ENCODE measurements around the gene KCNK17.

KCNK17 gene

DNA sequence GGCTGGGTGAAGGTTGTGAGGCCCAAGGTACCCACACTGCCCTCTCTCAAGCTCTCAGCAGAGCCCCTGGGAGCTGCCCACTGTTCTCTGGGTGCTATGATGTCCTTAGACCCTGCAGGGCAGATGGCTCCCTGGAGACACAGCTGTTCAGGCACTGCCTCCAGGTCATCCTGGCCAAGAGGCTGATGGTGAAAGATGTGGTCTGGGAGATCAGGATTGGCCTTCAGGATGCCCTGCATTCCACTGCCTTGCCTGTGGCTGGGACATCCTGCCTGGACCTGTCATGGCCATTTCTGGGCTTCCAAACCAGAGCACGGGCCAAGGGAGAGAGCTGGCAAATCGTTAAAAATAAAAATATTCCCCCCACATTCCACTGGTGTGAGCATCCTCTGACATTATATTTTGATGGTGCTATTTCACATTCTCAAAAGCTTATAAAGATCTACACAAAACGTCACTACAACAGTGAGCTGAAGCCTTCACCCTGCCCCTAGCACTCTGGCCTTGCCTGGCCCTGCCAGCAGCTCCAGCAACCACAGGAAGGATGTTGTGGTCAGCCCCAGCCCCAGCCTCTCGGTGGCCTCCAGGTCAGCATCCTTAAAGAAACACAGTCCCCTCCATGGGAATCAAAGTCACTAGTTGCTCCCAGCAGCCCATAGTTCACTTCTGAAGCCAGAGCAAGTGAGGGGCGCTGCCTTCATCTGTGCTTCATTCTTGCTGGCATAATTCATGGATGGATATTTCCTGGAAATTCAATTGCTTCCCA is 21.7 kb upstream of the KCNK17 start:
- no peak for DNase-seq (ENCODE audit: low read depth)

DNA sequence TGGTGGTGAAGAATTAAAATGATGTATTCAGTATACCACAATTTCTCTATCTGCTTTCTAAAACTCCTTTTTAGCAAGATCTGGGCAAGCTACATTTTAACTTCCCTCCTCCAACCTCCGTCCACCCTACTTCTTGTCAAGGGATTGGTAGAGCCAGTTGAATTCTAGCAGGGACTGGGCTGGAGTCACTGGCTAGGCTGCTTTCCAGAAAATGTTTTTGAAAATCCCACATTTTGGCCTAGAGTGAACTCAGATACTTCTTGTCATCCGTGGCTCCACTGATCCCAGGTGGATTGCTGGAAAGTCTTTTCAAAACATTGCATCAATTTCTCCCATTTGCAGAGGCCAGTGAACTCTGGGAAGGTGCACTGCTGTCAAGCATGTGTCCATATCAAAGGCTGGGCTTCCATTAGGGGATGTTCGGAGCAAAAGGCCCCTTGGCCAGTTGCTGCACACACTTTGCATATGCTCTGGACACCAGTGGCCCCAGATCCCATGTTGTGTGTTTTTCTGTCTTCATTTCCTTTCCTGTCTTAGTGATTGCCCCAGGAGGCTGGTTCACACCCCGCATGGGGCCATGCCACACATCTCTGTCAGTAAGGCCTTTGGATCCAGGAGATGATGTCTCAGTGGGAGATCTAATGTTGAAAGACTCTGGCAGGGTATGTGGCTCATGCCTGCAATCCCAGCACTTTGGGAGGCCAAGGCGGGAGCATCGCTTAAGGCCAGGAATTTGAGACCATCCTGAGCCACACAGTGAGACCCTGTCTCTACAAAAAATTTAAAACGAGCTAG is 19.6 kb upstream of the KCNK17 start:
- no peak for DNase-seq (ENCODE audit: low read depth)

DNA sequence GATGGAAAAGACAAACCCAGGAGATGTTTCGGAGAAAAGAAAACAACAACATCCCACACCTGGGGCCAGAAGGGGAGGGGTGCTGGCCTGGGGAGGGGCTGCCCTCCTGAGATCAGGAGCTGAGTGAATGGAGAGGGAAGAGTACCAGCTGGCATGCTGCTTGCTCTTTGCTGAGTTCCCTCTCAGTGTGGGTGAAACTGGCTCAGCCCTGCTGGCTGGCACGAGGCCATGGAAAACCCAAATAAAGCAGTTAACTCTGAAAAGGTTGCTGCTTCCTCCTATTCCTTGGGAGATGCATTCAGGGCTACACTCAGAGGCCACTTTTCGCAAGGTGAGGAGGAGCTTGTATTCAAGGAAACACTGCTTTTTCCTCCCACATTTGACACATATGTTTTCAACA is 16.3 kb upstream of the KCNK17 start:
- DNase-seq (ENCODE audit: low read depth): no peak

DNA sequence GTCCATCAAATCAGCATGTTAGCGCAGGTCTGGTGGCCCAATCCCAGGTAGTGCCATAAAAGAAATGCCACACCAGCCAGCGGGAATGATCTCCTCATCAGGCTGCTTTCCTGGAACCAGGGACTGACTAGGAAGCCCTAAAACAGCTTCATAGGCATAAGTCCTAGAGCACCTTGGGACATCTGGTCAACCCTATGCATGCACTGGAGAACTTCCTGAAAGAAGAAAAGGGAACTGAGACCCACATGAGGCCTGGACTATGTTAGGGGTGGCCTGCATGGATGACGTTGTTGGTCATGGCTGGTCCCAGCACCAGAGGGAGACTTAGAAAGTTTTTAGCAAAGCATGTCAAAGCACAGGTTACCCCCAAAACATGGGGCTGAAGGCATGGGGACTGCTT is 15.8 kb upstream of the KCNK17 start:
- no peak for DNase-seq (ENCODE audit: low read depth)

DNA sequence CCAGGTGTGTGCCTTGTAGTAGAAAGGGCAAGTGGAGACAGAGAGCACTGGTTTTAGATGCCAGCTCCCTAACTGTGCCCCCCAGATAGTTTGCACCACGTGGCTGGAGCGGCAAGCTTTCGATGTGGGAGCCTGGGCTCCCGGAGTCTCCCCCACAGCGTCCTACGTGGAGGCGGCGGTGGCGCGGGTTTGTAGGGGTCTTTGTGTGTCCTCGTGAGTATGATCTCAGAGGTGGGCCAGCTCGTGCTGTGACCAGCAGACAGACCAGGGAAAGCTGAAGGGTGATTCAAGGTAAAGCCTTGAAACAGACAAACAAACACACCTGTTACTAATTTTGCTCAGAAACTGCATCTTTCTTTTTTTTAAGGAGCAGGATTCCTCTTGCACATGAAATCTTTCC is 13.8 kb upstream of the KCNK17 start:
- no peak for DNase-seq (ENCODE audit: low read depth)

DNA sequence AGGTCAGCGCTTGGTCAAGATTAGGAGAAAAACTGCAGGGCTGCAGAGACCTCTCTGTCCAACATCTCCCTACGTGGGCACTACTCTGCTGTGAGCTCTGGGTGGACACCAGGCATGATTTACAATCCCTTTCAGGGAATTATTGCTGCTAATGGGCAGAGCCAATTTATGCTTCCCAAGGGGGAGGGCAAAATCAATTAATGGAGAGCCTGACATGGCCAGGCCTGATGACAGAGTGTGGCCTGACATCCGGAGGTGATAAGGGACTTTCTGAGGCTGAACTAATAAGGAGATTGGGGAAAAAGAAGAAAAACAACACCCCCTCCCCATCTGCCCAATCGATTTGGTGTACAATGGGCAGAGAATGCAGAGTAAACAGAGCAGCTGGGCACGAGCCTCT is 13.3 kb upstream of the KCNK17 start:
- no peak for DNase-seq (ENCODE audit: low read depth)

DNA sequence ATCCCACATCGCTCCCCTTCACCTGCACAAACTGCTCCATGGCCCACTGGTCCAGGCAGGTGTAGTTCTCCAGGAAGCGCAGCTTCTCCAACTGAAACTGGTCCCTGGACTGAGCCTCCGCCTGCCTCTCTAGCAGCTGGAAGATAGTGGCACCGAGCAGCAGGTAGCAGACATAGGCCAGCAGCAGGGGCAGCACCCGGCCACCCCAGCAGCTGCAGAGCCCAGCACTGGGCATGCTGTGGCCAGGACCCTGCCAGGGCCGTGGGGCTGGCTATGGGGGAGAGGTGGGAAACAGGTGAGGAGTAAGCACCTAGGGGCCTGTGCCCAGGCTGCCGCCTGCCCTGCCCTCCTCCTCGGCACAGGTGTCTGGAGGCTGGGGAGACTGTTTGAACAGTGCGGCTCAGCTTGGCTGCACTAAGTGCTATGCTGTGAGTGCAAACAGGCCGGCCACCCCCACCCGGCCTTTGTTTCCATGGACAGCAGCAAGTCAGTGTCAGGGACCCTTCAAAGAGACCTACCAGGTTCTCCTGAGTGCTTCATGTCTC is 8.2 kb upstream of the KCNK17 start, which contains the start of gene KCNK16:
TSS of gene KCNK16 (minus strand) at position 397 of the 545 bp plus-strand sequence. CDS start at position 235, 162 bp downstream.
- DNase-seq (ENCODE audit: low read depth): no peak

DNA sequence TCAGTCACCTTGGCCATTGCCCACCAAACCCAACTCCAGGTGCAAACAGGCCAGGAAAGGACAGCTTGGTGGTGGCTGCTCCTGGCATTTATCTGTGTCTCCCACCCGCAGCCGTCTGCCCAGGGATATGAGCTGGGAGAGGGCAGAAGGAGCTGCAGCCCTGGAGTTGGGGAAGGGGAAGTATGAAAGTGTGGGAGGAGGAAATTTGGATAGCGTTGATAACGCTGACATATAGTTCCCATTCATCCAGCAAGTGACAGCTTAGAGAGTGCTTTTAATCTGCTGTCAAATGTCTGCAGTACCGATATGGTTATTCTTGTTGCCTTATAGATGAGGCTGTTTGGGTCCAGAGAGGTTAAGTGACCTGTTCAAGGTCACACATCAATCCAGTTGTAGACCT is 7.5 kb upstream of the KCNK17 start:
- DNase-seq (ENCODE audit: low read depth): no peak

DNA sequence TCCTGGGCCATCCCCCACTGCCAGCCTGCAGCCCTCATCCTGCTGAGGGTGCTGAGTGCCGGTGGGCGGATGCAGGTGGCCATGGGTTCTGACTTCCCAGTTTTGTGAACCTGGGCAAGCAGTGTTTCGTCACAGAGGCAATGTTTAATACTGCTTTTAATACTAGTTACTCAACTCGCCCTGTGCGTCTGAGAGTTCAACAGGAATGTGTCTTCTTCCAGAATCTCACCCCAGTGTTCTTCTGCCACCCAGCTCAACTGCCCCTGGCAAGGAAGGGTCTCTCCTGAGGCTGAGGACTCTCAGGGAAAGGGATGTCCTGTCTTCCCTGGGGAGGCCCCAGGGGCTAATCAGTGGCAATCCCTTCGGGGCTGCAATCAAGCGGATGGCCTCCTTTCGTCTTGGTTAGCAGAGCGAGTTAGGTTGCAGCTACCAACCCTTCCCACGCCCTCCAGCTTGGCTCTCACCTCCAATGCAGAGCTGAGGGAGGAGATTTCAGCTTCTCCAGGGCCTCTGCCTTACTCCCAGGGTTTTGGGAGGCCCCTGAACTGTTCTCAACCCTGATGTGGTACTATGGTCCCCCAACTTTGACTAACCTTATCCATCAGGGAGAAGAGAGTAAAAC is 6.3 kb upstream of the KCNK17 start:
- no peak for DNase-seq (ENCODE audit: low read depth)

DNA sequence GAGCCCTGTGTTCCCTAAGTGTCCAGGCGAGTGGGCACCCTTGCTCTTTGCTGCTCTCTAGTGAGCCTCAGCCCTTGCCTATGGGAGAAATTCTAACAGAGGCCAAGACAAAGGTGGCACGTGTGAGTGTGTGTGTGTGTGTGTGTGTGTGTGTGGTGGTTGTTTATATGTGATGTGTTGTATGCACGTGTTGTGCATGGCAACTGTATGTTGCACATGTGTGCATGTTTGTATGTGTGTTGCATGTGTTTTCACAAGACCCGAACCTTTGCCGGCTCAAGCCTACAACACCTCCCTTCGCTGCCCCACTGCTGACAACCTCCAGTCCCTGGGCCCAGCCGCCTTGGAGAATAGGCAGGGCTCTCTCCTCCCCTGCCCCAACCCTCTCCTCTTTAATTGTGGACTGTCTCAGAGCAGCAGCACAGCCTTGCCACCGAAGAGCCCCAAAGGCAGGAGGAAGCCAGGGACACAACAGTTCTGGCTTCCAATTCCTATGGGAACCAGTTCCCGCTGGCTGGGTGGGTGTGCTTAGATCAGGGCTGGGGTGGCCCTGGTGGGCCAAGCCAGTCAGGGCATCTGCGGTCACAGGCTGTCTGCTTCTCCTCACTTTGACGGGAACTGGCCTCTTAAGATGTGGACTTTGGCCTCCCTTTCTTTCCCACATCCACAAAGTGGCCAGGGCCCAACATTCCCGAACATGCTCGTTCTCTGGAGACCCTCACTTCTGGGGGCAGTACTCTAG is 5.6 kb upstream of the KCNK17 start:
- no peak for DNase-seq (ENCODE audit: low read depth)

DNA sequence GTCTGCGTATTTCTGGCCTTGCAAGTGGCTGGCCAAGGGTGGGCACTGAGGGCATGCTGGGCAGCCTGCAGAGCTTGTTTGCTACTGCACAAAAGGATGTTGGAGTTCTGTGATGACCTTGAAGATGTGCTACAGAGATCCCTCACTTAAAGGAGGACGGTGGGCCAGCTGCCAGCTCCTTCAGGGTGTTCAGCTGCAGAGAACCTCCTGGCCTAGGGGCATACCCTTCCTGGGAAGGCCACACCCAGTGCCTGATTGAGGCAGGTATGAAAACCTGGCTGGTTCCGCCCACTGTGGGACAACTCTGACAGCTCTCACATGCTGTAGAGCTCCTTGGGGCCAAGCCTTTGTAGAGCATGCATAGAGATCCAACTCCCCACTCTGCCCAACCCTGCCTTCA is 3.0 kb upstream of the KCNK17 start:
- no peak for DNase-seq (ENCODE audit: low read depth)

DNA sequence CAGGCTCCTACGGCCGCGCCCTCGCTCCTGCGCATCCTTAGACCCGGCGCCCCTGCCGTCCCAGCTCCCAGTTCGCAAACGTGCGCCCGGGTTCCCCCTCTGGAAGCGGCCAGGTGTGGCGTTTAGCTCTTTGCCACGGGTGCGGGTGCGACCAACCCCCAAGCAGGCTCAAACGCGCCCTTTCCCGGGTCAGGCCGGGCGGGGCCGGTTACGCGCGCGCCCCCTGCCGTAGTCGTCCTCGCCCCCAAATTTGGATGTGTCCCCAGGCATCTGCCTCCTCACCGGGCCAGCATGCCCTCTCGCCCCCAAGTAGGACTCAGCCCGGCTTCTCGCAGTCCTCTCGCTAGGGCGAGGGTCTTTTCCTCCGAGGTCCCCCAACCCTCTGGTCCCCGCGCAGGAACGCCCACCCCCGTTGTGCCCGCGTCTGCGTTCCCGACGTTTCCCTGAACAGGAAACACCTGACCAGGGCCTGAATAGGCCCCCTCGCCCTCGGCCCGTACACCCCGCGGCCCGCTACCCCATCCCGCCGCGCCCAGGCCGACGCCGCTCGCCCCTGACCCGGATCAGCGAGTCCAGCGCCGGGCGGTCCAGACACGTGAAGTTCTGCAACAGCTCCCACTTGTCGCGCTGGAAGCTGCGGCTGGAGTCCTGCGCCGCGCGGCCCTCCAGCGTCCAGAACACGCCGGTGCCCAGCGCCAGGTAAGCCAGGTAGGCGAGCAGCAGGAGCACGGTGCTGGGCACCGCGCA is 520 bp downstream of the KCNK17 start:
- DNase-seq (ENCODE audit: low read depth): no peak

DNA sequence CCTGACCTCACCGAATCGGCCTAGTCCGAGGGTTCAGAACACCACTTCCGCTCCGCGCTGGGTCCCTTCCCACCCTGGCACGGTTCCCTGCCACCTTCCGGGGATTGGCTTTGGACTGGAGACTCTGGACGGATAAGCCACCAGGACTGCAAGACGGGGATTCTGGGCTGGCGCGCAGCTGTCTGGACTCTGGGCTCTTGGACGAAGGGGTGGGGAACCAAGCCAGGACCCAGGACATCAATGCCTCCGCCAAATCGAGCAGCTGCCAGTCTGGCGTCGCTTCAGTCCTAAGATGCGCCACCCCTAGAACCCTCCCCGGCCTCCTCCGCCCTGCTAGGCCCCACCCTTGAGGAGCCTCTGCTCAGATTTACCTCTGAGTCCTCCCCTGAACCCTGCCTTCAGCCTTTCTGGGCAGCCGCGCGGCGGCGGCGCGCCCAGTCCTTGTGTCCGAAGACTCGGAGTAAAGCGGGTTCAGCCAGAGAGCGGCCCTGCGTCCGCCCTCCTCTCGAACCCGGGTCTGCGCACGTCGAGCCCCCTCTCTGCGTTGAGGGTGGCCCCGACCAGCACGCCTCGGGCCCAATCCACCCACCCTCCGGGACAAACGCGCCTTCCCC is 1.2 kb downstream of the KCNK17 start:
- DNase-seq (ENCODE audit: low read depth): no peak

DNA sequence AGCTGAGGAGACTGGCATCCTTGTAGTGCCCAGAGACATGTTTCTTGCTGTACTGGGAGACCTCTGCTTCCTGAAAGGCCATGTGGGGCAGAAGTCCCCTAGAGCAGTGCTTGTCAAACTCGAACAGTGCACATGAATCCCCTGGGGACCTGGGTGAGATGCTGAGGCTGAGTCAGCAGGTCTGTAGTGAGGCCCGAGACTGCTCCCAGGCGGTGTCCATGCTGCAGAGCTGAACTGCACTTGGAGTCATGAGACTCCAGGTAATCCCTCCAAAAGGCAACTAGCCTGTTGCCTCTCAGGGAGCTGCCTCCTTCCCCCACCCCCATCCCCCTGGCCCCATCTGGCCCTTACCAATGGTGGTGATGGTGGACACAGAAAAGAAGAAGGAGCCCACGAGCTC is 3.7 kb downstream of the KCNK17 start:
- DNase-seq (ENCODE audit: low read depth): no peak

DNA sequence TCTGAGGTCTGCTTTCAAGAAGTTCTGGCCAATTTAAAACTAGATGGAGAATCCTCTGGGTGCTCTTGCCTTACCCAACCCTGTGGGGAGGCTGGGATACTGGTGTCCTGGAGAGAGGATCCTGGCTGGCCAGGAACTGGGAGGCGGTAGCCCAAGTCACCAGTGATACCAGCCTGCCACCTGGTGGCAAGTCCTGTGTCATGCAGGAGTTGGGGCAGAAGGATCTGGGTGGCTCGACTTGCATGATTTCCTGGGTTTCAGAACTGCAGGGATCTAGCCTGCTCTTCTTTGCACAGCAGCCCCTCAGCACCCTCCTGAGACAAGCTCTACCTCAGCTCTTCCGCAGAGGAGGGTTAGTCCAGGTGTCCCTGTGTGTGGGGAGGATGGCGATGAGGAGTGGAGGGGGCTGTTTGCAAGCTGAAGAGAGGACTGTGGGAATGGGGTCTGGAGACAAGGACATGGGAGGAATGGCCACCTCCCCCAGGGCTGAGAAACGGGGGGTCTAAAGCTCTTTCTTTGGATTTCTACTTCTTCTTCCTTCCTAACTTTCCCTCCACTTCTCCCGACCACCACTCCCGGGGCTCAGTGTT is 4.2 kb downstream of the KCNK17 start:
- peak; percentile 17 for DNase-seq (ENCODE audit: low read depth)

DNA sequence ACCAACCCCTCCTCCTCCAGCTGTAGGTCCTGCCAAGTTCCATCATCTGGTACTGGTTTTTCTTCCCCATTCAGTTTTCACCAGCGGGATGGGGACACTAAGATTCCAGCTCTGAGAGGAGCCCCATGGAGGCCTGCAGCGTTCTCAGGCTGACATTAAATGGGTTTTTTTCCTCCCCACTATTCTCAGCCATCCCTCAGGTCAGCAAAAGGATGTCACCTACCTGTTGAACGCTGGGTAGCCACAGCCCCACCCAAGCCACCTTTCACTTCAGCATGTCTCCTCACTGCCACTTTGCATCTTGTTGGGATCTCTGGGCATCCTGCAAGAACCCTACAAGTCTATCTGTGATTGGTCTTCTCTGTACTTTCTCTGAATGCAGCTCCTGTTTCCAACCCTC is 6.8 kb downstream of the KCNK17 start:
- no peak for DNase-seq (ENCODE audit: low read depth)

DNA sequence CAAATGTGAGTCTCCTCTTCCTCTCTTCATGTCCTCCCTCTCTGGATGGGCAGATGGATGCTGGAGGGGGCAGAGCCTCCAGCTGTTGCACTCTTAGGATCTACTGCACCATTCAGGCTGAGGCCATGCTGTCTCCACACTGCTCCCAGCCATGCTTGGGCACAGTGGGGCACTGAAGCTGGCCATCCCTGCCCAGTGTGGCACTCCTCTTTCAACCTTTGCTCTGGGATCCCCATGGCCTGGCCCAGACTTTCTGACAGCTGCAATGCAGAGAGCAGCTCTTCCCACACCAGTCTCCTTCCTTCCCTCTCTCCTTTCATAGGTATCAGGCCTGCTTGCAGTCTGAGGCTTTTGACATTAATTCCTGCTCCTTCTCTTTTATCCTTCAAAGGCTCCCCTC is 9.3 kb downstream of the KCNK17 start:
- DNase-seq (ENCODE audit: low read depth): no peak

DNA sequence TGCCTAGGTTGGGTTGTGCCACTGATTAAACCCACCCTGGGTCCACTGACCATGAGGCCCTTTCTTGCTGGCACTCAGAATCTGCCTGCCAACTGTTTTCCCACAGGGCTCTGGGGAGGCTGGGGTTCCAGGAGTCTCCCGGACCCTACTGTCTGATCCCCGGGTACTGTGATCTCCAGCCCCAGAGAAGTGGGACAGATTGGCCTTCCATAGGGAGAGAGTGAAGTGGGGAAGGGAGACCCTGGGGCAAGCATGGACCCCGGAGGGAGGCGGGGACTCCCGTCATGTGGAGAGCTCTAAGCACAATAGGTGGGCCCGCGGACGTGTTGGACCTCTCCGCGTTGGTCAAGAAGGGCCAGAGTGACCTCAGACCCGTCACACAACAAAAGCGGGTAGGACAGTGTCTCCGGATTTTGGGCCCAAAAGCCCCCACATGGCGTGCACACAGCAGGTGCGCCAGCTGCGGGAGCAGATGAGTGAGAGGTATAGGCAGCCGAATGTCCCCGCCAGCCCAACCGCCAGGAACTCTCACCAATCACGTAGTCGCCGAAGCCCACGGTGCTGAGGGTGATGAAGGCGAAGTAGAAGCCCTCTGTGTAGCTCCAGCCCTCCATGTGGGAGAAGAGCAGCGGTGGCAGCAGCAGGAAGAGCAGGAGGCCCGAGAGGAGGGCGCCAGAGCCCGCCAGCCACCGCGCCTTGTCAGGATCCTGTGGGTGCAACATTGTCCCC is 10.6 kb downstream of the KCNK17 start:
- DNase-seq (ENCODE audit: low read depth): no peak

DNA sequence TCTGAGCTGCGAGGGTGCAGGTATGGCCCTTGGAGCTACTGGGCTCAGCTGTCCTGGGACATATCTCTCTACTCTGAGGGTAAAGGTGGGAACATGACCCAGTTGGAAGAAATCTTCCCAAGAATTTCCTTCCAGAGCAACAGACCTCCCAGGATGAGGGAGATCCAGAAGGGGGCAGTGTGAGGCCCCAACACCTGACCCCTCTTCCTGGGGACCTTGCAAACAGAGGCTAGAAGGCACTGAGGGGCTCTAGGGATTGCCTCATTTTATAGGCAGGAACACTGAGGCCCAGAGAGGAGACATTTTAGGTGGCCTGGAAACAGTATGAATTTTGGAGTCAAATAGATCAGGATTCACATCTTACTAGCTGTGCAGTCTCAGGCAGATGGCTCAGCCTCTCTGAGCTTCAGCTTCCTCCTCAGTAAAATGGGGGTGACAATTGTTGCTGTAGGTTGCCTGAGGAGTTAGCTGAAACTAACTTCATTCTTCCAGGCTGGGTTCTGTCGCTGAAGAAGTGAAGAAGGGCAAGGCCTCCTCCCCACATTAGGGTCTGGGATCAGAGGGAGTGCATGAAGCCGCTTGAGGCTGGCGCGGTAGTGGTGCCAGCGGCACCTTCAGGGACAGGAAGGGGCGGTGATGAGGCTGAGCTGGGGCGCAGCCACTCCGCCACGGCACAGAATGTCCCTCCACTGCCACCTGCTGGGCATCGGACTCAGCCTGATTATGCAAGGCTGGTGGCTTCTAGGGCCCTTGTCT is 11.4 kb downstream of the KCNK17 start:
- DNase-seq (ENCODE audit: low read depth): peak; percentile 79
